Eye (tissue), 1 donor: ENCODE results near the gene DHX35.
A peak's percentile ranks its signal among the peaks of the same experiment; 100 is the strongest.

Source experiments
- DNase-seq: peaks from one replicate; pipeline ENCODE4 v3.0.0-alpha.2; 2015

DHX35 gene

DNA sequence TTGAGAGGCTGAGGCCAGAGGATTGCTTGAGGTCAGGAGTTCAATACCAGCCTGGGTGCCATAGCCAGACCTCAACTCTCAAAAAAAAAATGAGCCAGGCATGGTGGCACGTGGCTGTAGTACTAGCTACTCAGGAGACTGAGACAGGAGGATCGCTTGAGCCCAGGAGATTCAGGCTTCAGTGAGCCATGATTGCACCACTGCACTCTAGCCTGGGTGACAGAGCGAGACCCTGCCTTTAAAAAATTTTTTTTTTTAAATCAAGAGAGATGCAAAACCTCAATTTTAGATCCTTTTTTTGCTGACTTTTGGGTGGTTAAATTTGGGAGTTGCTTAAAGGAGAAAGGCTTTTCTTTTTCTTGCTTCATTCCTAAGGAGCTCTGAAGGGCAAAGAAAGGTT lies 70.9 kb downstream of the DHX35 start:
- no peak for DNase-seq

DNA sequence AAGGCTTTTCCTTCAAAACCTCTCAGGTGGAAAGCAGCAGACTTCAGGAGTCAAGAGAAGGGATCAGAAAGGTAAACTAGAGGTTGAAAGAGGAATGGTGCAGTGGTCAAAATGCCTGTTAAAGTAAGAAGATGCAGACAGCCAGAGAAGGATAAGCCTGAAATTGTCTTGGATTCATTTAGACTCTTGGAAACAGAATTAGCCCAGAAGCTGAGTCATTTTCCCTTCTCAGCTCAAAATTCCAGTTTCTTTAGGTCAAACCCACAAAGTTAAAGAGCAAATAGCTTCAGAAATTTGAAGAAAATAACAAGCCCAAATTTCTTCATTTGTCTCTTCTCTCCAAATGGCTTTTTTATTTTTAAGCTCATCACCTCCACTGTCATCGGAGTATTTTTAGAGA lies 73.9 kb downstream of the DHX35 start:
- no peak for DNase-seq

DNA sequence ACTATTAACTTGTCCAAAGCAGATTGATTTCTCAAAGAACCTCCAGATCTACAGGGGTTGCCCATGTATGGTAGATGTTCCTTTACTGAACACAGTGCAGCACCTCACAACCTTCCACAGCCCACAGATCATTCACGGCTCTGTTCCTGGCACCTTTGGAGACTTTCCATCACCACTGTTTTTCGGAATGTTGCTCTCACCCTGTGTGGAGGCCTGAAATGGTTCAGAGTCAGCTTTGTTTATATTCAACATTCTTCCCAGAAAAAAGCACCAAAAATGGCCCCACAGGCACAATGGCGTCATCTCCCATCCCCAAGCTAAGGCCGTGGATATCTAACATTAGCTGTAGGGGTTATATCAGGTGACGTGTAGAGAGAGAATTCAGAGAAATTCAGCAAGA lies 74.7 kb downstream of the DHX35 start:
- no peak for DNase-seq

DNA sequence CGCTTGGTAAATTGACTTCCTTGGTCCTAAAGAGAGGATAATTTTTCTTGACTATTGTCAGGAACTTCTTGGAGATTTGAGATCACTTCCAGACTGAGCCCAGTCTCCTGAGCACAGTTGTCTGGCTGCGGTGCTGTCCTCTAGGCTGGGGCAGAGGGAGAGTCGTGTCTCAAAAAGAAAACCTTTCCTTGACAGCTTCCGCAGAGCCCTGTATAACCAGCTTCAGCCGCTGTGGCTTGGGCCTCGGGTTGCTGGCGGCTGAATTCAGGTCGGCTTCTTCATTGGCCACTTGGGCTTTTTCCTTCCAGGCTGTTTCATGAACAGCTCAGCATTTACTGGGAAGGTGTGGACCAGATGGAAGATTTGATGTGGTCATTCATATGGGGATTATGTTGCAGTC lies 75.9 kb downstream of the DHX35 start:
- no peak for DNase-seq

DNA sequence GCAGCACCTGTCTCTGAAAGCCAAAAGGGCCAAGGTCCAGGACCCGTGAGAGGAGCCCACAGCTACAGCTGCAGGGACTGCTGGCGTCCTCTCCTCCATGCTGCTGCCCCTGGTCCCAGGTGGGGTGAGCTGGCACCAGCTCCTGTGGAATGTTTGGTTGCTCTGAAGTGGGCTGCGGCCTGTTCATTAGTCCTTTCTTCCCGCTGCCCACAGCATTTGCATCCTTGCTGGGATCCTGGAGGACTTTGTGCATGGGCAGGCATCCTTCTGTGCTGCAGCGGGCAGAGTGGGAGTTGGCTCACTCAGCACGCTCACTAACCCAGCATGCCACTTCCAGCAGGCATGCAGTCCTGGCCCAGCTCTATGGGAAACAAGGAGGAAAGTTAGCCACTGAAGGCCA lies 76.4 kb downstream of the DHX35 start:
- no peak for DNase-seq

DNA sequence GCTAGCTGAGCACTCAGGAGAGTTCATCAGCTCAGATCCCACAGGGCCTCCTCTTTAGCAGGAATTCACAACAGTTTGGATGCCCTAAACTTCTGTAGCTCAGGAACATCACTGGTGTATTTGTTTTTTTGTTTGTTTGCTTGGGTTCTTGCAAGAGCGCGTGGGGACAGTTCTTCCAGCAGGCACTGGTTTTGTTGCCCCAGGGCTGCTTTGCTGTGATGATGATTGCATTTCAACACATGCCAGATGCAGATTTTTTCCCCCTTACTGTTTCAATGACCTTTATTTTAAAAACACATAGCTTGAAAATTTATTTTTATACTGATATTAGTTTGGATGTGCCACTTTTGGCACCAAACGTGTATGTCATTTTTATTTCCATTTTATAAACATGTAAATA lies 77.1 kb downstream of the DHX35 start:
- DNase-seq: no peak

DNA sequence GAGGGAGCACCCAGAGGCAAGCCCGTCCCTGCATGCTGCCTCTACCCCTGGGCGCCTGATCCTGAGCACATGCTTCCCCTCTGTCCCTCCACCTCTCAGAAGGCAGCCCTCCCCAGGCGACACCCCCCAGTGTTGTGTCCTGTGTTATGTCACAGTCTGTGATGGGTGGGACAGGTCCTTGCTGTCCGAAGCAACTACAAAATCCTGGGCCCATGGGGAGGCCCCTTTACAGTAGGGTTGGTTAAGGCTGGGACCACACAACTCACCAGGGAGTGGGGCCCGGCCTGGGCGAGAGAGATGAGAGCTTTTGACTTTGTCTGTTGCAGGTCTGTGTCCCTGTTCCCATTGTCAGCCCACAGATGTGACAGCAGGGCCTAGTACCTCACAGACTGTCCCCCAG lies 78.0 kb downstream of the DHX35 start:
- DNase-seq: no peak

DNA sequence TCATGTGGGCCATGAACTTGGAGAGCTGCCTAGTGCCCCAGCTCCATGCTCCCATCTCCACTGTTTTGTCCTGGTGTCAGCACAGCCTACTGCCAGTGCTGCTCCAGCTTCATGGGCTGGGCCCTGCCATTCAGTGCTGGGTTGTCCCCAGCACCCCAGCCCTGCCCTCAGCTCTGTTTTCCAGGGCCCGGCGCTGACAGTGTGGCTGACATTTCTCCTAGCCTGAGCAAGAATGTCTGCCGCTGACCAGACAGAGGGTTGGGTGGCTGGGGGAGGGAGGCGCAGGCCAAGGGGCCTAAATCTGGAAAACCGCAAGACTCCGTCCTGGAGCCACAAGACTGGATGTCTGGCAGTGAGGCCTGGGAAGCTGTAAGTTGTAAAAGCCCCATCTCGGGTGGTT lies 78.9 kb downstream of the DHX35 start:
- DNase-seq: no peak

DNA sequence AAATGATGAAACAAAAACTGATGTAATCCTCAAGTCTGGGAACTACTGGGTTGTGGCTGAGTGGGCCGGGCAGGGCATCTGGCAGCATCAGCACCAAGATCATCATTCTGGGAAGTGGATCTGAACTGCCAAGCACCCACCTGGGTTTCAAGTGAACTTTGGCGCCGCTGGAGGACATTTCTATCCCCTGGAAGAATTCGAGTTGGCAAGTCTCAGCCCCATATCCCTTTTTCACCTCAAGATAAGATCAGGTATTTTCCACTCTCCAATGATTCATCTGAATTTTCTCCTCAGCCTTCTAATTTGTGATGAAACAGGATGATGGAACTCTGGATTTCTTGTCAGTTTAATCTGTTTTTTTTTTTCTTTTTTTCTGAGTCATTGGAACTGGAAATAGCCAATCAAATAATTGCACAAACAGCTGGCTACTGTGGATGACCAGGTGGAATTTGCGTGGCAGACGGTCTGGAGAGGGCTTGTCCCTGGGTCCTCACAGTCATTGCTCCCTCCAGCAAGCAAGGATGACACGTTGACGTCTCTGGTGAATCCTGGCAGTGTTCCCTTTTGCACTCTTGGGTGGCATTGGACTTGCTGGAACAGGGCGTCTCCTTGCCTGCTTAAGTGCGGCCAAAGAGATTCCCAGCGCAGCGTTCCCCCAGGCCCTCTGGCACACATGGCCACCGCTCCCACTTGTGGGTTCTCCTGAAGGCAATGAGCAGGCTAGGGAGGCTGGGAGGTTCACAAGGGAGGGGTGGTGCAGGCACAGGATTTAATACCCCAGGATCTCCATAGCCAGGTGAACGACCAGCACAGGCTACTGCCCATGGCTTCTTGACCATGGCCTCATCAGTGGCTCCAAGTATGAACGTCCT lies 80.4 kb downstream of the DHX35 start:
- DNase-seq: no peak

DNA sequence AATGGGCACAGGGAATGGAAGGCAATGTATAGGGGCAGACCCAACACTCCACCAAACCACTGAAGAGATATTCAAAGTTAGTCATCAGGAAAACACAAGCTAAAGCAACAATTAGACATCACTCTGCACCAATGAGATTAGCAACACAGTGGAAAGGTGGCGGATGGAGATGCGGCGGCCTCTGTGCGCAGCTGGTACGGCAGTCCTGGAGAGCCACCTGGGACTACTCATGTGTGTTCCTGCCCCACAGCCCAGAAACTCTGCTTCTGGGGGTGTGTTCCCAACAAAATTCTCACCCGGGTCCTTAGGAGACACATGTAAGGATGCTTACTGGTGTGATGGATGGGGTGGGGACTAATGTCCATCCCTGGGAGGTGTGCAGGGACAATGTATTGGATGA lies 82.4 kb downstream of the DHX35 start:
- DNase-seq: no peak

DNA sequence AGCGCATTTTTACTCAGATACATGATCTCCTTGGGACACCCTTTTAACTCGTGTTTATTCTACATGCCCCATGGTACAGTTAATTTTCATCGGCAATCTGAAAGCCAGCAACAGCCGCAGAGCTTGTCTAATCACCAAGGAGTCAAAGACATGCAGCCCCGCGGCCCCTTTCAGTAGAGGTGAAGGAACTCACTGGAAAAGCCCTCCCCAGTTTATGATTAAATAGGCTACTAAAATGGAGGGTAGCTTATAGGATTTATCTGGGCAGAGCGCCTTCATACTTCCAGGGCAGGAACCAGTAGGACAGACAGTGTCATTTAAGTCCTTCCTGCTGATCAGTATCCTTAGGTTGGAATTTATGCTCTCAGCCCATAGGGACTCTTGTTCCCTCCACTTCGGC lies 83.5 kb downstream of the DHX35 start:
- DNase-seq: no peak

DNA sequence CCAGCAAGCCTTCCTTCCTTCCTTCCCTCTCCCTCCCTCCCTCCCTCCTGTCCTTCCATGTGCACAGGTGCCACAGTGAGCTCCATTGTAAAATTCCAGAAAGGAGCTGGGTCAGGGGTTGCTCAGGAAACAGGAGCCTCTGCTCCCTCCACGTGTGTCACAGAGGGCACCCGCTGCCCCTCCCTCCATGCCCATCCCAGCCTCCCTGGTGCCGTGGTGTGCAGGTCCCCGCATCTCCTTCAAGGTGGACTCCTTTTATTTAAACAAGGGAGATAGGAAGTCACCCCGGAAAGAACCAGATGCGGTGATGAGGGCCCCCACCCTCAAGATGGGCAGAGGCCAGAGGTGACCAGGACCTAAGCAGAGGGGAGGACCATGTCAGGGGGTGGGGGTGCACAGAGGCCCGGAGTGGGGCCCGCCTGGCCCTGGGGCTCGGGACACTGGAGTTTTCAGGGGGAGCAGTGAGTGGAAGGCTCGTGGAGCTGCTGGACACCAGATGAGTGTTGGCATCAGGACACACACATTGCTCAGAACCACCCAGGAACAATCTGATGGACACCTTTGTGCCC lies 85.4 kb downstream of the DHX35 start:
- no peak for DNase-seq

DNA sequence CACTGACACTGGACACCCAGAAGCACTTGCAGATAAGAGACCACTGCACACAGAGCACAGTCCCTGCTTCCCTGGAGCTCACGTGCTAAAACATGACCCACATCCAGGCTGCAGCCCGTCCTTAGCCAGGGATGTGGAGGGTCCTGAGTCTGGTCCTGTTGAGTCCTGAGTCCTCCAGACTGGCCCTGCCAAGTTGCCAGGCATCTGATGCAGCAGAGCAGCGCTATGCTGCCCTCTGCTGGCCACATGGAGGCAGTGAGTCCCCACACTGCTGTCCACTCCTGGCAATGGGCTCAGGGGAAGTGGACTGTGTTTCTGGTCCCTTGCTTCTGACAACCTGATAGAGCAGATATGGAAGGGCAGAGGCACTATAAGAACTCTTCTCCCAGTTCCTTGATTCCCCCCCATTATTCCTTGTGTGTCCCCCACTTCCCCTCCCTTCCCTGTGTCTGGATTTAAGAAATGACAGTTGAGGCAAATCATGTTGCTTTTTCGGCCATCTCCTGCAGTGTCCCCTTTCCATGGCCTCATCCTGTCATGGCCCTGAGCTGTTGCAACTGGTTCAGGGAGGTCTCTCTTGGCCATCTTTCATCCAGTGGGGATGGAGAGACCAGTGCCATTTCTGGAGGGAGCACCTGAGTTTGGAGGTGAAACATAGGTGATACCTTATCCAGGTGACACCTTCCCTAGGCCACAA lies 86.0 kb downstream of the DHX35 start:
- DNase-seq: peak; percentile 87

DNA sequence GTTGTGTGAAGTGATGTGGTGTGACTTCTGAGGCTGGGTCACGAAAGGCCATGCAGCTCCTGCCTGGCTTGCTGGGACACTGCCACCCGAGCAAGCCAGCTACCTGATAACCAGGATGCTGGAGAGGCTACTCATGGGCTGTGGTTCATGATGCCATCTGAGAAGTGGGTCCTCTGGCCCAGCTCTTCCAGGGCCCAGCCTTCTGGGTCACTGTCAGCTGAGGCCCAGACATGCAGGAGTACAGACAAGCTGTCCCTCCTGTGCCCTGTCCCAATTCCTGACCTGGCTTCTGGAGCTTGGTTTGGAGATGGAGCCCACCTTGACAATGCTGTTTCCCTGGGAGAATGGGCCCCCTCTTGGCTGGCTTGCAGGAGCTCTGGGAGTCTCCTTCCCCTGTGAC lies 87.0 kb downstream of the DHX35 start:
- DNase-seq: no peak

DNA sequence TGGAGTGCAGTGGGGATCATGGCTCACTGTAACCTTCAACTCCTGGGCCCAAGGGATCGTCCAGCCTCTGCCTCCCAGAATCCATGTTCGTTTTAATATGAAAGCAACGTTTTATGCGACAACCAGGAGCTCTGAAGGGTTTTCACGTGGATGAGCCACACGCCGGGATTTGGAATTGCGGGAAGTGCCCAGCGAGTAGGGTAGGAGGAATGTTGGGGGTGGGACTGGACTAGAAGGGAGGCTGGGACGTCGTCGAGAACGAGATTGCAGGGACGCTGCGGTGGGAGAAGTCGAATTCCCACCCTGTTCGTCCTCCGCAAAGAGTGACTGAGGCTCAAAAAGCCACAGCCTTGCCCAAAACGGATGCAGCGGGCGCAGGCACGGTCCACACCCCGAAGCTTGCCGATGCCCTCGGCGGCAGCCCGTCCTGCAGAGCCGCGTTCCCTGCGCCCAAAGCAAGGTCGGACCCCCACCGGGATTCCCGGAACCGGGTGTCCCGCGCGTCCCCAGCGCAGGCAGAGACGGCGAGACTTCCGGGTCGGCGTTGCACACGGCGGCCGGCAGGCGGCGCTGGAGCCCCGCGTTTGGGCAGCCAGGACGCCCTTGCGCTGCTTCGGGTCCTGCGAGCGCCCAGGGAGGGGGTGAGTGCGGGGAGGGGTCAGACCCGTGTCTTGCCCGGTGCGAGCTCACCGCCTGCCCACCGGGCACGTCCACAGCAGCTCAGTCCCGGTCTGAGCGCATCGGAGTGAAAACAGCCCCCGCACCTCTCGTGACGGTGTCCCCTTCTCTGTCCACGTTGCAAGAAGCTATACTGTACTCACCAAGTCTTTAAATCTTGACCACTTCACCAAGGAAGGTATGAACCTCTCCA lies 87.8 kb downstream of the DHX35 start:
- peak; percentile 89 for DNase-seq

DNA sequence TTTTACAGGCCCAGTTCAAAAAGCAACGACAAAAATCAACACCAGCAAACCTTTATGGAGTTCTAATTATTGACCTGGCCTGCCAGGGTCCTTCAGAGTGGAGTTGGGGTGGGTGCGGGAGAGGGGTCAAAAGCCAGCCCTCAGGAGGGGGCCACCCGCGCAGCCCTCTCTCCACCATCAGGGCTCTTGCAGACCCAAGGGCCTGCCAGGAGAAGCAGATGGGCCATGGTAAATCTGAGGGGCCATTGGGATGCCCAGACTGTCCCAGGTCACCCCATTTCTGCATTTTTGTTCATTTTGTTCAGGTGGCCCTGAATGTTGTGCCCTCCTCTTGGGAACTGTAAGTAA lies 88.4 kb downstream of the DHX35 start:
- no peak for DNase-seq

DNA sequence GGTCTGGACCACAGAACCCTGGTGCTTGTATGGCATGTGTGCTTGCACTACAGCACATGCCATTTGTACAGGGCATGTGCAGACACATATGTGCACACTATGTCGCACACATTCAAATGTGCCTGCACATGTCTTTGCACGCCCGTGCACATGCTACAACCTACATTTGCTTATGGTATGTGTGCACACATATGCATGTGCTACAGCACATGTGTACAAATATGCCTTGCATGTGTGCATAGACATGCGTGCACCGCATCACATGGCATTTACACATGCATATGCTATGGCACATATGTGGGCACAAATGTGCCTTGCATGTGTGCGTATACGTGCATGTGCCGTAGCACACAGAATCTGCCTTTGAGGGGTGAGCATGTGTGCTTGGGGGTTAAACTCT lies 90.5 kb downstream of the DHX35 start:
- DNase-seq: no peak

DNA sequence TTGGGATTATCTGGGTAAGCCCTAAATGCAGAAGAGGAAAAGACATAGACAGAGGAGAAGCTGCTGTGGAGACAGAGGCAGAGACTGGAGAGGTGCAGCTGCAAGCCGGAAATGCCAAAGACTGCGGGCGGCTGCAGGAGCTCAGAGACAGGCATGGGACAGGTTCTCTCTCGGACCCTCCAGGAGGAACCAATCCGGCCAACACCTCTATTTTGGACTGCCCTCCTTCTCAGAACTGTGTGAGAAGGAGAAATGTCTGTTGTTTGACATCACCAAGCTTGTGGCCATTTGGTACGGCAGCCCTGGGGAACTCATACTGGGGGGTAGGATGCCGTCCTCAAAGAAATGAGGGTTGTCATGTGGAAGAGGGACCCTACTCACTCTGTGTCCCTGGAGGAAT lies 95.0 kb downstream of the DHX35 start:
- no peak for DNase-seq

DNA sequence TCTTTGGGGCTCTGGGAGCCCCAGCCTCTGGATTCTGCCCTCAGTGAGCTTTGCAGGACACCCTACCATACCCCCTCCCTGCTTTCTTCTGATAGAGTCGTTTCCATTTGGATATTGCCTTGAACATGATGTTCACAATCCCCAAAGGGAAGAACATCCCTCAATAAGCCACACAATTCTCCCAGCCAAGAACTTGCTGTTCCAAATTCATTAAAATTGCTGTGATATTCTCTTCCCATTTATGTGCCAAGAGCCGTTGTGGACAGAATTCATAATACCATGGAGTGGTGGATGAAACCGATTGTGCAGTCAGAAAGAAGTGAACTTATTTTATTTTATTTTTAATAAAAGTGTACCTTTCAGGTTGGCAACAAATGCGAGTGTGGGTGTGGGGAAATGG lies 95.8 kb downstream of the DHX35 start:
- DNase-seq: no peak

DNA sequence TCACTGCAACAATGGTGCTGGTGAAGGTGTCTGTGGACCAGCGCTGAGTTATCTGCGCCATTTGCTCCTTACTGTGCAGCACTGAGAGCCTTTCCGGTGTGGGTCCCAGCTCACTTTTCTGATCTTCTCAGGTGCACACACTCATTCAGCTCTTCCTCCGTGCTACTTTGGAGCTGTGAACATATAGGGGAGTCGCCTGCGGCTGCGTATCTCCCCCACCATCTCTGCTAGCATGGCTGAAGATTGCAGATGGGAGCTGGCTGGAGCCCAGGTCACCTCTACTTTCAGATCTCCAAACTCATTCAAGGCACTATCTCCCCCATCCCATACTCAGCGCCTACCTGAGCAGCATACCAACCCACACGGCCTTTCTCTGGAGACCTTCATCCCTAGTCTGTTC lies 96.9 kb downstream of the DHX35 start:
- DNase-seq: no peak

DNA sequence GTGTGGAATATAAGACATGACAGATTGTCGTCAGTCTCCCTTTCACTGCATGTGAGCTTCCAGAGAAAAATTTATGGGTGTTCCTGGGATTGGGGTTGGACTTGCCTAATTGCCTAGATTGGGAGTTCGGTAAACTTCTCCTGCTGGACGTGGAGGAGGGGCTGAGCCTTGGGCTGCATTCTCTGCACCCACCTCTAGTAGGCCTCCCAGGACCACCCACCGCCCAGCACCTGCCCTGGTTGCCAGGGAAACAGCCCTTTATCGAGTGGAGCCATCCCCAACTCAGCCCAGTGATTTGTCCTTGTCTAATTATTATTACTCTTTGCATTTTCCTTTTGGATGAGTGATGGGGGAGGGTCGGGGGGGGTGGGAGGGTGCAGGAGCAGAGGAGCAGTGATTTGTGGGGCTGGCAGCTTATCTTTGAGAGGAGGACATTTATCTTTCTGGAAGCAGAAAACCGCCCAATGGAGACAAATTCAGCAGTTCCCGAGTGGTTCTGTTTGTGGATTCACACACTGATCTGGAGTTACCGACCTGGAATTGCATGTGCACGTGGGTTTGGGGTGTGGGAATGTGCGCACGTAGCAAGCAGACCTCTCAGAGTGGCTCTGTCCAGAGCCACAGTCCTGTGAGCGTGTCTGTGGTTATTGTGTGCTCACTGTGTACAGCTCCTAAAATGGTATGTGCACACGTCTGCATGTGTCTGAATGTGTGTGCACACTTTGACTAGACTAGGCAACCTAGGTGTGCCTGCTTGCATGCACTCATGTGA lies 104.5 kb downstream of the DHX35 start:
- peak; percentile 81 for DNase-seq

DNA sequence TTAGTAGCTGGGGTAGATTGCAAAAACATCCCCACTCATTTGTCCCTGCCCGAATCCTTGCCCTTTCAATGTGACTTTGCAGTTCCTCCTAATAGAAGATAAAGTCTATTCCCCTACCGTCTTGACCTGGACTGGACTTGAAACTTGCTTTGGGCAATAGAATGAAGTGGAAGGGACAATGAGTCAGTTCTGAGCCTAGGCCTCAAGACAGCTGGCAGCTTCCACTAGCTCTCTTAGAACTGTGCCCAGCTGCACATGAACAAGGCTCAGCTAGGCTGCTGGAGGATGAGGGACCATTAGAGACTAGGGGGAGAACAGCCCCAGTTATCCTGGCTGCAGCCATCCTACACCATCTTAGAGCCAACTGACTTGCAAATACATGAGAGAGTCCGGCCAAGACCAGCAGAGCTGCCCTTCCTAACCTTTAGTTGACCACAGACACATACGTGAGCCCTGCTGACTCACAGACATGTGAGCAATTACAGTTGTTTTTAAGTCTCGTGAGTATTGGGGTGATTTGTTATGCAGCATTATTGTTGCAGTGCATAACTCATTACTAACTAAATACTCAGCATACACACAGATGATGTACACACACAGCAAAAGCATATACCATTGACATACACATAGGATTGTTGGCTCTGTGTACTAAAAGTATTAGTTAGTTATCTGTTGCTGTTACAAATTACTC lies 105.5 kb downstream of the DHX35 start:
- no peak for DNase-seq
